Measurements from ENCODE around the gene YLPM1.

Gene YLPM1

GRCh38 chr14:74881431-74882102 lies 118.5 kb downstream of the YLPM1 start, which contains the start of gene DLST (continued):
- TF ChIP-seq GLI4 (tag by site-specific recombination; IDR thresholded peaks at IDR 0.05) (peak; percentile 90), ZNF776 (tag by site-specific recombination; IDR thresholded peaks at IDR 0.05; ENCODE audit: borderline replicate concordance) (no peak), TCF7L2 (IDR thresholded peaks at IDR 0.05; ENCODE audit: borderline replicate concordance, low read depth, low read length) (peak; percentile 60; the same call in 1 of the 2 replicates), ZNF138 (tag by site-specific recombination; IDR thresholded peaks at IDR 0.05; ENCODE audit: borderline replicate concordance) (no peak), ZNF792 (tag by site-specific recombination; IDR thresholded peaks at IDR 0.05) (peak; percentile 70; the same call in 1 of the 2 replicates), ZNF600 (tag by site-specific recombination; IDR thresholded peaks at IDR 0.05) (peak; percentile 72), IKZF3 (tag by site-specific recombination; IDR thresholded peaks at IDR 0.05) (peak; percentile 68; the same call in 1 of the 2 replicates), GLIS1 (tag by site-specific recombination; IDR thresholded peaks at IDR 0.05) (peak; percentile 15; the same call in 1 of the 2 replicates), BCL11B (tag by site-specific recombination; IDR thresholded peaks at IDR 0.05; ENCODE audit: low read depth) (peak; percentile 43; the same call in 1 of the 2 replicates), ZSCAN30 (tag by site-specific recombination; IDR thresholded peaks at IDR 0.05) (peak; percentile 96), ZNF639 (tag by site-specific recombination; IDR thresholded peaks at IDR 0.05) (peak; percentile 89), WT1 (tag by site-specific recombination; IDR thresholded peaks at IDR 0.05) (0 out of 2 replicates have a peak, but pooled peaks have one; percentile 9), ZNF596 (tag by site-specific recombination; IDR thresholded peaks at IDR 0.05) (no peak), ZNF561 (tag by site-specific recombination; IDR thresholded peaks at IDR 0.05; ENCODE audit: borderline replicate concordance) (peak; percentile 95; the same call in 1 of the 2 replicates), ZNF580 (tag by site-specific recombination; IDR thresholded peaks at IDR 0.05) (peak; percentile 99), HOXA7 (CRISPR knock-in tag; IDR thresholded peaks at IDR 0.05; ENCODE audit: borderline replicate concordance) (no peak), ZNF518A (tag by site-specific recombination; conservative IDR thresholded peaks at IDR 0.05; ENCODE audit: low read depth) (0 out of 2 replicates have a peak, but pooled peaks have one; percentile 36), ZFP37 (tag by site-specific recombination; IDR thresholded peaks at IDR 0.05) (peak; percentile 84; the same call in 1 of the 2 replicates), ZNF112 (tag by site-specific recombination; IDR thresholded peaks at IDR 0.05) (no peak), ZBTB7A (tag by site-specific recombination; IDR thresholded peaks at IDR 0.05; ENCODE audit: low read depth) (peak; percentile 53; the same call in 1 of the 2 replicates), ZNF394 (tag by site-specific recombination; IDR thresholded peaks at IDR 0.05; ENCODE audit: borderline replicate concordance) (peak; percentile 77; the same call in 1 of the 2 replicates), ZNF335 (tag by site-specific recombination; conservative IDR thresholded peaks at IDR 0.05) (peak; percentile 98), ZBTB17 (tag by site-specific recombination; IDR thresholded peaks at IDR 0.05) (peak; percentile 66), YY2 (tag by site-specific recombination; IDR thresholded peaks at IDR 0.05) (peak; percentile 62; the same call in 1 of the 2 replicates), ELK4 (IDR thresholded peaks at IDR 0.05; ENCODE audit: borderline replicate concordance, low read depth, low read length) (peak; percentile 46; the same call in 1 of the 2 replicates), PATZ1 (tag by site-specific recombination; IDR thresholded peaks at IDR 0.05) (peak; percentile 79), MEIS1 (CRISPR knock-in tag; IDR thresholded peaks at IDR 0.05; ENCODE audit: borderline replicate concordance) (no peak)
- TF ChIP-seq, protein P1, sequence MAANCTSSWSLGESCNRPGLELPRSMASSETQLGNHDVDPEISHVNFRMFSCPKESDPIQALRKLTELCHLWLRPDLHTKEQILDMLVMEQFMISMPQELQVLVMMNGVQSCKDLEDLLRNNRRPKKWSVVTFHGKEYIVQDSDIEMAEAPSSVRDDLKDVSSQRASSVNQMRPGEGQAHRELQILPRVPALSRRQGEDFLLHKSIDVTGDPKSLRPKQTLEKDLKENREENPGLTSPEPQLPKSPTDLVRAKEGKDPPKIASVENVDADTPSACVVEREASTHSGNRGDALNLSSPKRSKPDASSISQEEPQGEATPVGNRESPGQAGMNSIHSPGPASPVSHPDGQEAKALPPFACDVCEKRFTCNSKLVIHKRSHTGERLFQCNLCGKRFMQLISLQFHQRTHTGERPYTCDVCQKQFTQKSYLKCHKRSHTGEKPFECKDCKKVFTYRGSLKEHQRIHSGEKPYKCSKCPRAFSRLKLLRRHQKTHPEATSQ (tag by site-specific recombination; IDR thresholded peaks at IDR 0.05) = no peak

Measured in HEK293 (cell line).